Hepatocyte (in vitro differentiated cells): ENCODE results near the gene CYP3A7.

ENCODE experiments used
- EZH2phosphoT487 ChIP-seq: fragments of 200-600 bp; sonication (generic); IDR thresholded peaks from one replicate; pipeline ENCODE4 v1.6.1; 2018; ENCODE audit warnings: antibody characterized with exemption, mild to moderate bottlenecking, low read depth, moderate library complexity; ENCODE audit not compliant: unreplicated experiment, severe bottlenecking
- TF ChIP-seq, protein P1 (sequence below): fragments of 200-600 bp; sonication (generic); IDR thresholded peaks from 2 replicates; pipeline ENCODE4 v1.5.1; 2016; ENCODE audit warnings: antibody characterized with exemption, mild to moderate bottlenecking; ENCODE audit not compliant: poor library complexity

DNA sequence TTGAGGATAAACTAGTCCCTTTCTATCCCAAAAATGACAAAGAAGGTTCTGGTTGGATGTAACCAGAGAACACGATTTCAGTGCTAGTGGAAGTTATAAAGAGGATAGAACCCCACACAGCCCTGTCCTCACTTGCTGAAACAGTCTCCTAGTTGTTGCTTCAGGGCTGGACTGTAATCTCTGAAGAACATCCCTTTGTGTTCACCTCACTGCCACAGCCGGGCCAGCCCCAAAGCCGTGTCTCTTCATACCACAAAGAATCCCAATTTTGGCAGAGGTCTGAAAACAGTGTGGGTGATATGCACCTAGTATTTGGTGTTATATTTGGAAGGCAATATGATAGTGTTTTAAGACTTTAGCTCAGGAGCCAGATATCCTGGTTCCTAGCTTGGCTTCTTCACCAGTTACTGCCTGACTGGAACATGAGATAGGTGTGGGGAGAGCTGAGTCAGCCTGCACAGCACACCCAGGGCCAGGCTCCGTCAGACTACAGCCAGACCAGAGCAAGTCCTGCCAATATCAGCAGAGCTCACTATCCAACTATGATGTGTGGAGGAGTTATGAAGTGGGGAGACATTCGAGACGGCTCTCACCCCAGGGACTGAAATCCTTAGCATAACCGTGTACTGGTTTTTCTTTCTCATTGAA, 27.8 kb upstream of the CYP3A7 start:
- no peak for TF ChIP-seq EZH2phosphoT487
- TF ChIP-seq, protein P1, sequence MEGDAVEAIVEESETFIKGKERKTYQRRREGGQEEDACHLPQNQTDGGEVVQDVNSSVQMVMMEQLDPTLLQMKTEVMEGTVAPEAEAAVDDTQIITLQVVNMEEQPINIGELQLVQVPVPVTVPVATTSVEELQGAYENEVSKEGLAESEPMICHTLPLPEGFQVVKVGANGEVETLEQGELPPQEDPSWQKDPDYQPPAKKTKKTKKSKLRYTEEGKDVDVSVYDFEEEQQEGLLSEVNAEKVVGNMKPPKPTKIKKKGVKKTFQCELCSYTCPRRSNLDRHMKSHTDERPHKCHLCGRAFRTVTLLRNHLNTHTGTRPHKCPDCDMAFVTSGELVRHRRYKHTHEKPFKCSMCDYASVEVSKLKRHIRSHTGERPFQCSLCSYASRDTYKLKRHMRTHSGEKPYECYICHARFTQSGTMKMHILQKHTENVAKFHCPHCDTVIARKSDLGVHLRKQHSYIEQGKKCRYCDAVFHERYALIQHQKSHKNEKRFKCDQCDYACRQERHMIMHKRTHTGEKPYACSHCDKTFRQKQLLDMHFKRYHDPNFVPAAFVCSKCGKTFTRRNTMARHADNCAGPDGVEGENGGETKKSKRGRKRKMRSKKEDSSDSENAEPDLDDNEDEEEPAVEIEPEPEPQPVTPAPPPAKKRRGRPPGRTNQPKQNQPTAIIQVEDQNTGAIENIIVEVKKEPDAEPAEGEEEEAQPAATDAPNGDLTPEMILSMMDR, result no peak
